A673 (cell line): ENCODE measurements around the gene NCKAP5. TPM values are rescaled to one million over a fixed set of nuclear protein-coding genes. Genes with fewer than 3 reads are reported as not detected.

ENCODE experiments used
- BruUV-seq: library from RNA; stranded (reverse); fragments of 400-500 nt; replicated peaks from 2 replicates; lab custom pipeline; 2021; lab: Mats Ljungman, UMichigan
- CTCF ChIA-PET: fragments of 300-600 bp; sonication (Branson Sonifier 250); formaldehyde crosslinking; loops from one replicate; lab custom pipeline; 2022; ENCODE audit warnings: antibody characterized with exemption; lab: Charles Lee
- POLR2A ChIA-PET: fragments of 300-600 bp; sonication (Branson Sonifier 250); formaldehyde crosslinking; loops from one replicate; lab custom pipeline; 2022; ENCODE audit warnings: antibody characterized with exemption; ENCODE audit not compliant: low non-redundant PET; lab: Charles Lee
- DNase-seq: peaks from one replicate; pipeline ENCODE4 v3.0.0-alpha.2; 2015; ENCODE audit warnings: low spot score
- H3K27ac ChIP-seq: fragments of 200-600 bp; sonication (generic); 2 replicates; pipeline ENCODE4 v1.5.1; 2016; ENCODE audit warnings: mixed run types, low read depth, mild to moderate bottlenecking, mixed read lengths, antibody characterized with exemption, low read length; ENCODE audit not compliant: poor library complexity, severe bottlenecking
- H3K27me3 ChIP-seq: fragments of 200-600 bp; sonication (generic); replicated peaks from 2 replicates; pipeline ENCODE4 v1.6.1; 2017; ENCODE audit warnings: mixed run types, low read depth, mild to moderate bottlenecking, mixed read lengths, antibody characterized with exemption, low read length; ENCODE audit not compliant: insufficient read depth, poor library complexity
- H3K36me3 ChIP-seq: fragments of 200-600 bp; sonication (generic); 2 replicates; pipeline ENCODE4 v1.6.1; 2016; ENCODE audit warnings: mixed run types, mild to moderate bottlenecking, mixed read lengths, antibody characterized with exemption, low read length; ENCODE audit not compliant: insufficient read depth, poor library complexity, severe bottlenecking
- H3K4me1 ChIP-seq: fragments of 200-600 bp; sonication (generic); 2 replicates; pipeline ENCODE4 v1.6.1; 2017; ENCODE audit warnings: mixed run types, mild to moderate bottlenecking, mixed read lengths, antibody characterized with exemption, low read length; ENCODE audit not compliant: insufficient read depth, poor library complexity, severe bottlenecking
- H3K4me3 ChIP-seq: fragments of 200-600 bp; sonication (generic); 2 replicates; pipeline ENCODE4 v1.5.1; 2016; ENCODE audit warnings: low read depth, mixed run types, mild to moderate bottlenecking, mixed read lengths, low read length; ENCODE audit not compliant: poor library complexity, severe bottlenecking
- H3K9me3 ChIP-seq: fragments of 200-600 bp; sonication (generic); 2 replicates; pipeline ENCODE4 v1.6.1; 2016; ENCODE audit warnings: mixed run types, low read depth, mild to moderate bottlenecking, mixed read lengths, antibody characterized with exemption, low read length; ENCODE audit not compliant: poor library complexity, severe bottlenecking
- EZH2 ChIP-seq: fragments of 200-600 bp; sonication (generic); IDR thresholded peaks from 2 replicates; pipeline ENCODE4 v1.6.1; 2017; ENCODE audit warnings: borderline replicate concordance, low read depth, mild to moderate bottlenecking, mixed read lengths, antibody characterized with exemption, low read length; ENCODE audit not compliant: poor library complexity, severe bottlenecking
- intact Hi-C: fragments of 100-400 bp; cut with micrococcal nuclease; formaldehyde crosslinking; loops from one replicate; pipeline ENCODE4 v1.10.0; 2022; ENCODE audit not compliant: unreplicated experiment
- total RNA-seq: library from RNA; stranded (reverse); gene quantifications from 2 replicates; pipeline ENCODE4 v1.2.3, GENCODE V29; 2021
- TF ChIP-seq, protein P1 (sequence below): fragments of 300-800, 200-600 bp; sonication (generic); conservative IDR thresholded peaks from 2 replicates; pipeline ENCODE4 v1.5.1; 2017; ENCODE audit warnings: low read depth, mild to moderate bottlenecking, antibody characterized with exemption, low read length, moderate library complexity, mixed read lengths

The NCKAP5 gene
- total RNA-seq, 1 experiment from 2014 or later: 26.6 TPM

DNA sequence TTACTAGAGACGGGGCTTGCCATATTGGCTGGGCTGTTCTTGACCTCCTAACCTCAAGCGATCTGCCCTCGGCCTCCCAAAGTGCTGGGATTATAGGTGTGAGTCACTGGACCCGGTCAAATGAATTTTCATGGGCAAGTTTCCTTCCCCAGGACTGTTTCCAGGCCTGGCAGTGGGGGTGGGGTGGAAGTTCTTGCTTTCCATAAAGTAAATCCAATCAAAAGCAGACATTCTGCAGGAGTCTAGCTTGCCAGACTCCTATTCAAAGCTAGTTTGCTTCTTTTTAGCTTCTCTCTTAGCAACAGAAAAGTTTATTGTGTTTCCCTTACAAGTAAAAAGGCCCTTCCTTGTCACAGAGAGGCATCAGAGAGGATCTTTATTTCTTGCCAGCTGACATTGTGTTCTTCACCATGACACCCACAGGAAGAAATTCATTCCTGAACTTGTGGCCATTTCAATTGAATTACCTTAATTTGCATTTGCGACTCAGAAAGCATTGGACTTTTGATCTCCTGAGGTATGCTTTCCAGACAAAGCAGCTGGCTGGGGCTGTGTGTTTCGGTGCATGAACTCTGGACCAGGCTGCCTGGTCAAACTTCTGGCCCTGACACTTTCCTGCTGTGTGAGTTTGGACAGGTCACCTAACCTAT is 936.1 kb downstream of the NCKAP5 start:
- peaks cover 3% of the 10 kb centered on the region for H3K4me1 ChIP-seq
- CTCF ChIA-PET: interaction anchor here (0.6 kb wide), 1 partner anchor 547 kb away, joined by 13 read pairs; no protein-coding TSS in a partner anchor
- POLR2A ChIA-PET: no interaction called here

DNA sequence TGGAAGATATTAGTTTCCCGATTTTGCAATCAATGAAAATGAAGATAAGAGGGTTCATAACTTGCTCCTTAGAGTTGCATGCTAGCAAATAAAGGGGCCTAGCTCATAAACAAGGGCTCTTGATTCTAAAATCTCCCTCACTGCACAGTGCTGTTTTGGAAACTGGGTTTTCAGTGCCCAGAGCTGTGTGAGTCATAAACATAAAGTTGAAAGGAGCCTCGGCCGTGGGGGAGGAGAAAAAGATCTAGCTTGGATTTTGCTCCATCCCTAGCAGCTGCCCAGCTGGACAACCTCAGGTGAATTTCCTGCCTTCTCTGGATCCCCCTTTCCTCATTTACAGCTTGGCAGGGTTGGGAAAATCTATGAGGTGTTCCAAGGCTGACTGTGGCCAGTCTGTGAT is 940.7 kb downstream of the NCKAP5 start:
- TF ChIP-seq, protein P1, sequence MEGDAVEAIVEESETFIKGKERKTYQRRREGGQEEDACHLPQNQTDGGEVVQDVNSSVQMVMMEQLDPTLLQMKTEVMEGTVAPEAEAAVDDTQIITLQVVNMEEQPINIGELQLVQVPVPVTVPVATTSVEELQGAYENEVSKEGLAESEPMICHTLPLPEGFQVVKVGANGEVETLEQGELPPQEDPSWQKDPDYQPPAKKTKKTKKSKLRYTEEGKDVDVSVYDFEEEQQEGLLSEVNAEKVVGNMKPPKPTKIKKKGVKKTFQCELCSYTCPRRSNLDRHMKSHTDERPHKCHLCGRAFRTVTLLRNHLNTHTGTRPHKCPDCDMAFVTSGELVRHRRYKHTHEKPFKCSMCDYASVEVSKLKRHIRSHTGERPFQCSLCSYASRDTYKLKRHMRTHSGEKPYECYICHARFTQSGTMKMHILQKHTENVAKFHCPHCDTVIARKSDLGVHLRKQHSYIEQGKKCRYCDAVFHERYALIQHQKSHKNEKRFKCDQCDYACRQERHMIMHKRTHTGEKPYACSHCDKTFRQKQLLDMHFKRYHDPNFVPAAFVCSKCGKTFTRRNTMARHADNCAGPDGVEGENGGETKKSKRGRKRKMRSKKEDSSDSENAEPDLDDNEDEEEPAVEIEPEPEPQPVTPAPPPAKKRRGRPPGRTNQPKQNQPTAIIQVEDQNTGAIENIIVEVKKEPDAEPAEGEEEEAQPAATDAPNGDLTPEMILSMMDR: no peak
- no peak for TF ChIP-seq EZH2
- no TSS peak for BruUV-seq
- intact Hi-C loops: no loop called here
- H3K27me3 ChIP-seq: no peaks in the 10 kb centered on the region
- ChIA-PET CTCF (no interaction called here), POLR2A (no interaction called here)
- H3K27ac ChIP-seq: no peak overlapping the region
- H3K4me3 ChIP-seq: no peak overlapping the region
- H3K4me1 ChIP-seq: peaks cover 3% of the 10 kb centered on the region
- DNase-seq: no peak
- H3K9me3 ChIP-seq: no peaks in the 10 kb centered on the region
- no peaks in the 10 kb centered on the region for H3K36me3 ChIP-seq

More for the DNA sequence above, 936.1 kb downstream of the NCKAP5 start:
- Histone ChIP-seq H3K9me3 (no peaks in the 10 kb centered on the region), H3K27ac (no peak overlapping the region), H3K4me3 (no peak overlapping the region), H3K36me3 (no peaks in the 10 kb centered on the region), H3K27me3 (no peaks in the 10 kb centered on the region)
- TF ChIP-seq EZH2: no peak
- TF ChIP-seq, protein P1: no peak
- intact Hi-C loops: no loop called here
- BruUV-seq: no TSS peak
- DNase-seq: no peak

DNA sequence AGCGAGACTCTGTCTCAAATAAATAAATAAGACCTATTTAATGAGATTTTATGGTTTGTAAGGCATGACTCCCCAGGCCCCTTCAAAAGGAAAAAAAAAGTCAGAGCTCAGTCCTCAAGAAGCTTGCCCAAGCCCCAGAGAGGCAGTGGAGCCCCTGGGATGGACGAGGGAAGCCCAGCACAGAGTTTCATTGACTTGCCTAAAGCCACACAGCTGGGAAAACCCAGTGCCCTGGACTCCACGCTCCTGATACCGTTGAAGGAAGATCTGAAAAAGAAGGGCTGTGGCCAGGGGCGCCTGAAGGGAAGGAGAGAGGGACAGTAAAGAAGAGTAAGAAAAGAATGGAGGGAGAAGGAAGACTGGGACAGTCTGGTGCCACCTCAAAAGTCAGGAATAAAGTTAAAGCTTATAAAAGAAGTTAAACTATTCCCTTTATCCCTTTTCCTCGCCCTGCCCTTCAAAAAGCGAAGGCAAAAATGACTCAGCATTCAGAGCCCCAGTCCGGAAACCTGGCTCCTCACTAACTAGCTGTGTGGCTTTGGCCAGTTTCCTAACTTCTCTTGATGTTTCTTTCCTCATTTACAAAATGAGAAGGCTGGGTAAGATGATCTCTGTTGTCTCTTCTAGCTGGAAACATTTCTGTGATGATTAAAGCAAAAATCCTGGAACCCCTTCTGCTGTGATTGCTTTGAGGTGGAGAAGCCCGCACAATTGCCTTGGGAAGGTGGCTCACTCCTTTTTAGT is 945.0 kb downstream of the NCKAP5 start:
- intact Hi-C loops: no loop called here
- peak; percentile 18 for DNase-seq

More for the DNA sequence above, 945.0 kb downstream of the NCKAP5 start:
- Histone ChIP-seq H3K4me3 (no peak overlapping the region), H3K27ac (no peak overlapping the region), H3K9me3 (no peaks in the 10 kb centered on the region), H3K27me3 (no peaks in the 10 kb centered on the region), H3K4me1 (no peaks in the 10 kb centered on the region), H3K36me3 (no peaks in the 10 kb centered on the region)
- TF ChIP-seq, protein P1: no peak
- TF ChIP-seq EZH2: no peak
- BruUV-seq: no TSS peak
- POLR2A ChIA-PET: no interaction called here
- CTCF ChIA-PET: interaction anchor here (0.5 kb wide), 1 partner anchor 8 kb away, joined by 3 read pairs; no protein-coding TSS in a partner anchor
